SK-N-SH treated with all-trans-retinoic acid at 6 μM for 48 hours (cell line): ENCODE measurements around the gene SLC27A4.

Source experiments
- ATAC-seq: fragments of 200-7000 bp; cut with Tn5 transposase; 3 replicates; pipeline ENCODE4 v1.9.1; 2020; ENCODE audit warnings: mild to moderate bottlenecking, moderate library complexity
- ARNTL ChIP-seq: fragments of 450-650 bp; formaldehyde crosslinking; IDR thresholded peaks from 2 replicates; pipeline ENCODE4 v1.5.0; 2020; ENCODE audit warnings: low read depth, mild to moderate bottlenecking, moderate library complexity, borderline replicate concordance
- BACH2 ChIP-seq: fragments of 250-450 bp; sonication (Bioruptor Pico); IDR thresholded peaks from 2 replicates; pipeline ENCODE4 v1.9.0; 2021; ENCODE audit warnings: mild to moderate bottlenecking, borderline replicate concordance
- CSDC2 ChIP-seq: fragments of 250-450 bp; sonication (Bioruptor Pico); IDR thresholded peaks from 2 replicates; pipeline ENCODE4 v1.5.0; 2020; ENCODE audit warnings: mild to moderate bottlenecking, moderate library complexity
- OSR1 ChIP-seq: fragments of 250-450 bp; sonication (Bioruptor Pico); IDR thresholded peaks from 2 replicates; pipeline ENCODE4 v1.8.0; 2022; ENCODE audit warnings: moderate library complexity, mild to moderate bottlenecking, inconsistent platforms
- RARB ChIP-seq: fragments of 250-450 bp; sonication (Bioruptor Pico); IDR thresholded peaks from 2 replicates; pipeline ENCODE4 v1.8.0; 2021; ENCODE audit warnings: mild to moderate bottlenecking, moderate library complexity
- SNAI2 ChIP-seq: fragments of 250-450 bp; sonication (Bioruptor Pico); IDR thresholded peaks from 2 replicates; pipeline ENCODE4 v1.5.0; 2020; ENCODE audit warnings: mild to moderate bottlenecking, moderate library complexity
- TCF4 ChIP-seq: fragments of 250-450 bp; sonication (Bioruptor Pico); IDR thresholded peaks from 2 replicates; pipeline ENCODE4 v1.8.0; 2021; ENCODE audit warnings: mild to moderate bottlenecking, moderate library complexity, borderline replicate concordance
- ZC3H10 ChIP-seq: fragments of 250-450 bp; sonication (Bioruptor Pico); IDR thresholded peaks from 2 replicates; pipeline ENCODE4 v1.5.1; 2021; ENCODE audit warnings: mild to moderate bottlenecking, moderate library complexity
- ZNF565 ChIP-seq: fragments of 450-650 bp; formaldehyde crosslinking; conservative IDR thresholded peaks from 2 replicates; pipeline ENCODE4 v1.5.0; 2020; ENCODE audit warnings: low read depth, mild to moderate bottlenecking, moderate library complexity
- ZNF8 ChIP-seq: fragments of 450-650 bp; formaldehyde crosslinking; IDR thresholded peaks from 2 replicates; pipeline ENCODE4 v1.5.0; 2020; ENCODE audit warnings: mild to moderate bottlenecking, moderate library complexity
- TF ChIP-seq, protein P1 (sequence below): fragments of 250-450 bp; sonication (Bioruptor Pico); IDR thresholded peaks from 2 replicates; pipeline ENCODE4 v1.8.0; 2021; ENCODE audit warnings: low read depth, mild to moderate bottlenecking, moderate library complexity, borderline replicate concordance
- TF ChIP-seq, protein P2 (sequence below): fragments of 250-450 bp; sonication (Bioruptor Pico); IDR thresholded peaks from 2 replicates; pipeline ENCODE4 v1.8.0; 2020; ENCODE audit warnings: mild to moderate bottlenecking, moderate library complexity, borderline replicate concordance
- TF ChIP-seq, protein P3 (sequence below): fragments of 250-450 bp; sonication (Bioruptor Pico); IDR thresholded peaks from 2 replicates; pipeline ENCODE4 v1.5.0; 2020; ENCODE audit warnings: mild to moderate bottlenecking, moderate library complexity
- TF ChIP-seq, protein P4 (sequence below): fragments of 250-450 bp; sonication (Bioruptor Pico); IDR thresholded peaks from 2 replicates; pipeline ENCODE4 v1.5.1; 2020; ENCODE audit warnings: low read depth, mild to moderate bottlenecking, moderate library complexity

SLC27A4 gene

DNA sequence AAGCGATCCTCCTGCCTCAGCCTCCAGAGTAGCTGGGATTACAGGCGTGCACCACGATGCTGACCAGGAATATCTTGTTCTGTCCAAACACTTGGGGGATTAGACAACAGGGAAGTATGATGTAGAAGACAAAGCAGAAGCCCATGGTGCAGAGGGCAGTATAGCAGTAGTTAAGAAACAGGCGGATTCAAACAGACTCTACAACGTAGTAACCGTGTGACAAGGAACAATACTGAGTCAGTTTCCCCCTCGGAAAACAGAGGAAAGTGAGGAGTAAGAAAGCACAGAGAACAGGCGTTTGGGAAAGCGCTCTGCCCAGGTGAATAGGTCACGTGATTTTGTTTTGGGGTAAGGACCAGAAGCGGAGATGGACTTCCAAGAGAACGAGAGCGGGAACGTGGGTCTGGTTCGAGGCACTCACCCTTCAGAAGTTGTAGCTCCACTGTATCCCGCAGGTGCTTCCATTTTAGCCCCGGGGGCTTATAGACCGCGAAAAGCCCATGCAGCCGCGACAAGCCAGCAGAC lies 18.4 kb upstream of the SLC27A4 start:
- TF ChIP-seq RARB (no peak), ZNF8 (CRISPR knock-in tag) (no peak)
- TF ChIP-seq, protein P1, sequence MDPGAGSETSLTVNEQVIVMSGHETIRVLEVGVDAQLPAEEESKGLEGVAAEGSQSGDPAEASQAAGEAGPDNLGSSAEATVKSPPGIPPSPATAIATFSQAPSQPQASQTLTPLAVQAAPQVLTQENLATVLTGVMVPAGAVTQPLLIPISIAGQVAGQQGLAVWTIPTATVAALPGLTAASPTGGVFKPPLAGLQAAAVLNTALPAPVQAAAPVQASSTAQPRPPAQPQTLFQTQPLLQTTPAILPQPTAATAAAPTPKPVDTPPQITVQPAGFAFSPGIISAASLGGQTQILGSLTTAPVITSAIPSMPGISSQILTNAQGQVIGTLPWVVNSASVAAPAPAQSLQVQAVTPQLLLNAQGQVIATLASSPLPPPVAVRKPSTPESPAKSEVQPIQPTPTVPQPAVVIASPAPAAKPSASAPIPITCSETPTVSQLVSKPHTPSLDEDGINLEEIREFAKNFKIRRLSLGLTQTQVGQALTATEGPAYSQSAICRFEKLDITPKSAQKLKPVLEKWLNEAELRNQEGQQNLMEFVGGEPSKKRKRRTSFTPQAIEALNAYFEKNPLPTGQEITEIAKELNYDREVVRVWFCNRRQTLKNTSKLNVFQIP (CRISPR knock-in tag) = no peak
- peak; percentile 13 for ATAC-seq

DNA sequence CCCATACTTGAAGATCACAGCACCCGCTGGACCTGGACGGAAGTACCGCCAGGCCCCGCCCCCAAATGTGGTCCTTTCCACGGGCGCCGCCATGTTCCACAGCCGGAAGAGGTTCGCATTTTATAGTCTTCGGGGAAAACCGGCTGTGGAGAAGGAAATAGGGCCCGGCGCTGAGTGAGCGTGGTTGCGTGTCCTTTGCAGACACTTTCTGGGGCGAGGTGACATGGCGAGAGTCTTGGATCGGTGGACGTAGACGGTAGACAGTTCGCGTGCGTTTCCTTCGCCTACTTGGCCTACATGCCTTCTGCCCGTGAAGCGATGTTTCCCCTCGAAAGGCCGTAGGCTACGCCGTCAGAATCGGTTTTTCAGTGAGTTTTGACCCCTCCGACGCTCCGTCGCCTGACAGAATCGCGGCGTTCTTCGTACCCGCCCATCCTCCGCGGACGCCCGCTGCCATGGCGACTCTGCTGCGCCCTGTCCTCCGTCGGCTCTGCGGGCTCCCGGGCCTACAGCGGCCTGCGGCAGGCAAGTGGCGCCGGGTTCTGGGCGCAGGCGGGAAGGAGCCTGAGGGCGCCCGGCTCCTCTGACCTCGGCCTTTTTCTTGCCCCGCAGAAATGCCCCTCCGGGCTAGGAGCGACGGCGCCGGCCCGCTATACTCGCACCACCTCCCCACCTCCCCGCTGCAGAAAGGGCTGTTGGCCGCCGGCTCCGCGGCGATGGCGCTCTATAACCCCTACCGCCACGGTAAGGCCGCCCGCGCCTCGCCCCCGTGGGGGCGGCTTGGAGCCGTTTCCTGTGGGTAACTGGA lies 17.7 kb upstream of the SLC27A4 start, which contains the start of the genes COQ4 and TRUB2:
Gene COQ4, plus strand, starts transcription at position 436 of the 808 bp plus-strand sequence. Its CDS starts 20 bp downstream, at position 456.
Gene TRUB2, minus strand, starts transcription at position 44 of the 808 bp plus-strand sequence. Its CDS starts 39 bp downstream, at position 5.
- ATAC-seq = peak; percentile 96
- TF ChIP-seq, protein P1 (CRISPR knock-in tag) = 0 out of 2 replicates have a peak, but pooled peaks have one; percentile 18
- TF ChIP-seq, protein P2, sequence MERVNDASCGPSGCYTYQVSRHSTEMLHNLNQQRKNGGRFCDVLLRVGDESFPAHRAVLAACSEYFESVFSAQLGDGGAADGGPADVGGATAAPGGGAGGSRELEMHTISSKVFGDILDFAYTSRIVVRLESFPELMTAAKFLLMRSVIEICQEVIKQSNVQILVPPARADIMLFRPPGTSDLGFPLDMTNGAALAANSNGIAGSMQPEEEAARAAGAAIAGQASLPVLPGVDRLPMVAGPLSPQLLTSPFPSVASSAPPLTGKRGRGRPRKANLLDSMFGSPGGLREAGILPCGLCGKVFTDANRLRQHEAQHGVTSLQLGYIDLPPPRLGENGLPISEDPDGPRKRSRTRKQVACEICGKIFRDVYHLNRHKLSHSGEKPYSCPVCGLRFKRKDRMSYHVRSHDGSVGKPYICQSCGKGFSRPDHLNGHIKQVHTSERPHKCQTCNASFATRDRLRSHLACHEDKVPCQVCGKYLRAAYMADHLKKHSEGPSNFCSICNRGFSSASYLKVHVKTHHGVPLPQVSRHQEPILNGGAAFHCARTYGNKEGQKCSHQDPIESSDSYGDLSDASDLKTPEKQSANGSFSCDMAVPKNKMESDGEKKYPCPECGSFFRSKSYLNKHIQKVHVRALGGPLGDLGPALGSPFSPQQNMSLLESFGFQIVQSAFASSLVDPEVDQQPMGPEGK (CRISPR knock-in tag) = no peak
- TF ChIP-seq, all 23 proteins: peak for 1

DNA sequence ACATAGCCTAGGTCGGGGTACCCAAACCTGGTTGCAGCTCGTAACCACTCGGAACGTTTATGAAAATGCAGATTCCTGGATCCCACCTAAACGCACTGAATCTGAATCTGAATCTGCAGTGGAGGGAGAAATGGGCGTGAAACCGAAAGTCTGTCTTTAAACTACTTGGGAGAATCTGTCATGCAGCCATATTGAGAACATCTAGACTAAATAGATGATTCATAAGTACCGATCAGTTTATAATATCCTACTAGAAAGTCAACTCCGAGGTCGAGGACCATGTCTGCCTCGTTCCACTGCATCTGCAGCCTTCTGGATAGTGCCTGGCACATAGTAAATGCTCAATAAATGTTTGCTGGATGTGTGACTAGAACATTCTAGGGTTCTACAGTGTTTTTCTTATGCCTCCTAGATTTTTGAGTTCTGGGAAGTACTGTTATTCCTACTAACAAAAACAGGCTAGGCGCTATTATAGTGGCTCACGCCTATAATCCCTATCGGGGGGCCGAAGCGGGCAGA lies 17.1 kb upstream of the SLC27A4 start:
- peak; percentile 14 for ATAC-seq
- TF ChIP-seq, protein P2 (CRISPR knock-in tag) = no peak
- TF ChIP-seq ZNF565 (CRISPR knock-in tag) (no peak), ZNF8 (CRISPR knock-in tag) (no peak), ZC3H10 (CRISPR knock-in tag) (no peak), BACH2 (CRISPR knock-in tag) (no peak), CSDC2 (CRISPR knock-in tag) (no peak), SNAI2 (CRISPR knock-in tag) (no peak), TCF4 (CRISPR knock-in tag) (no peak)
- TF ChIP-seq, protein P3, sequence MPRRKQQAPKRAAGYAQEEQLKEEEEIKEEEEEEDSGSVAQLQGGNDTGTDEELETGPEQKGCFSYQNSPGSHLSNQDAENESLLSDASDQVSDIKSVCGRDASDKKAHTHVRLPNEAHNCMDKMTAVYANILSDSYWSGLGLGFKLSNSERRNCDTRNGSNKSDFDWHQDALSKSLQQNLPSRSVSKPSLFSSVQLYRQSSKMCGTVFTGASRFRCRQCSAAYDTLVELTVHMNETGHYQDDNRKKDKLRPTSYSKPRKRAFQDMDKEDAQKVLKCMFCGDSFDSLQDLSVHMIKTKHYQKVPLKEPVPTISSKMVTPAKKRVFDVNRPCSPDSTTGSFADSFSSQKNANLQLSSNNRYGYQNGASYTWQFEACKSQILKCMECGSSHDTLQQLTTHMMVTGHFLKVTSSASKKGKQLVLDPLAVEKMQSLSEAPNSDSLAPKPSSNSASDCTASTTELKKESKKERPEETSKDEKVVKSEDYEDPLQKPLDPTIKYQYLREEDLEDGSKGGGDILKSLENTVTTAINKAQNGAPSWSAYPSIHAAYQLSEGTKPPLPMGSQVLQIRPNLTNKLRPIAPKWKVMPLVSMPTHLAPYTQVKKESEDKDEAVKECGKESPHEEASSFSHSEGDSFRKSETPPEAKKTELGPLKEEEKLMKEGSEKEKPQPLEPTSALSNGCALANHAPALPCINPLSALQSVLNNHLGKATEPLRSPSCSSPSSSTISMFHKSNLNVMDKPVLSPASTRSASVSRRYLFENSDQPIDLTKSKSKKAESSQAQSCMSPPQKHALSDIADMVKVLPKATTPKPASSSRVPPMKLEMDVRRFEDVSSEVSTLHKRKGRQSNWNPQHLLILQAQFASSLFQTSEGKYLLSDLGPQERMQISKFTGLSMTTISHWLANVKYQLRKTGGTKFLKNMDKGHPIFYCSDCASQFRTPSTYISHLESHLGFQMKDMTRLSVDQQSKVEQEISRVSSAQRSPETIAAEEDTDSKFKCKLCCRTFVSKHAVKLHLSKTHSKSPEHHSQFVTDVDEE = no peak
- TF ChIP-seq, protein P1 (CRISPR knock-in tag) = no peak

DNA sequence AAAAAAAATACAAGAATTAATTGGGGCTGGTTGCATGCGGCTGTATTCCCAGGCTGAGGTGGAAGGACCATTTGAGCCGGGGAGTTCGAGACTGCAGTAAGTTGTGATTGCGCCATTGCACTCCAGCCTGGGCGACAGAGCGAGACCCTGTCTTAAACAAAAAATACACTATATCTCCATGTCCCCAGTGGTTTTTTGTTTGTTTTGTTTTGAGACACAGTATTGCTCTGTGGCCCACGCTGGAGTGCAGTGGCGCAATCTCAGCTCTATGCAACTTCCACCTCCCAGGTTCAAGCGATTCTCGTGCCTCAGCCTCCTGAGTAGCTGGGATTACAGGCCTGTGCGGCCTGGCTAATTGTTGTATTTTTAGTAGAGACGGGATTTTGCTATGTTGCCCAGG lies 16.5 kb upstream of the SLC27A4 start:
- ATAC-seq = no peak
- TF ChIP-seq OSR1 (no peak), ZC3H10 (CRISPR knock-in tag) (no peak), ARNTL (CRISPR knock-in tag) (no peak)
- TF ChIP-seq, protein P4, sequence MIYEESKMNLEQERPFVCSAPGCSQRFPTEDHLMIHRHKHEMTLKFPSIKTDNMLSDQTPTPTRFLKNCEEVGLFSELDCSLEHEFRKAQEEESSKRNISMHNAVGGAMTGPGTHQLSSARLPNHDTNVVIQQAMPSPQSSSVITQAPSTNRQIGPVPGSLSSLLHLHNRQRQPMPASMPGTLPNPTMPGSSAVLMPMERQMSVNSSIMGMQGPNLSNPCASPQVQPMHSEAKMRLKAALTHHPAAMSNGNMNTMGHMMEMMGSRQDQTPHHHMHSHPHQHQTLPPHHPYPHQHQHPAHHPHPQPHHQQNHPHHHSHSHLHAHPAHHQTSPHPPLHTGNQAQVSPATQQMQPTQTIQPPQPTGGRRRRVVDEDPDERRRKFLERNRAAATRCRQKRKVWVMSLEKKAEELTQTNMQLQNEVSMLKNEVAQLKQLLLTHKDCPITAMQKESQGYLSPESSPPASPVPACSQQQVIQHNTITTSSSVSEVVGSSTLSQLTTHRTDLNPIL (CRISPR knock-in tag) = no peak
